ENCODE data around the gene CBLN3. TPM values are rescaled to one million over a fixed set of nuclear protein-coding genes. Genes with fewer than 3 reads are reported as not detected.

CBLN3 gene
- total RNA-seq, 2 donors from 2014 or later, result 1.8 to 2.0 TPM

DNA sequence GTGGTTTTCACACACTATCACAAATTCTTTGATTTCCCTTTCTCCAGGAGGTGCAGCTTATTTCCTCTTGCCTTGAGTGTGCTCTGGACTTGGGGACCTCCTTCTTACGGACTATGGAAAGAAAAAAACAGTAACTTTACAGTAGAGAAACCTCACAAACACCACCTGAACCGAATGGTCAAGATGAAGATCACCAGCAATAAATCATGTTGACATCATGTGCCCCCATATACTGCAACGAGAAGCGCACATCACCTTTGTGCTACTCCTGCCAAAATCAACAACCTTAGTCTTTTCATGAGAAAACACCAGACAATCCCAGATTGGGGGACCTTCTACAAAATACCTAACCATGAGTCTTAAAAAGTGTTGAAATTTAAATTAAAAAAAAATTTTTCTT, 43.9 kb downstream of the CBLN3 start:
- no peaks in the 10 kb centered on the region for H3K36me3 ChIP-seq
- TF ChIP-seq, protein P1, sequence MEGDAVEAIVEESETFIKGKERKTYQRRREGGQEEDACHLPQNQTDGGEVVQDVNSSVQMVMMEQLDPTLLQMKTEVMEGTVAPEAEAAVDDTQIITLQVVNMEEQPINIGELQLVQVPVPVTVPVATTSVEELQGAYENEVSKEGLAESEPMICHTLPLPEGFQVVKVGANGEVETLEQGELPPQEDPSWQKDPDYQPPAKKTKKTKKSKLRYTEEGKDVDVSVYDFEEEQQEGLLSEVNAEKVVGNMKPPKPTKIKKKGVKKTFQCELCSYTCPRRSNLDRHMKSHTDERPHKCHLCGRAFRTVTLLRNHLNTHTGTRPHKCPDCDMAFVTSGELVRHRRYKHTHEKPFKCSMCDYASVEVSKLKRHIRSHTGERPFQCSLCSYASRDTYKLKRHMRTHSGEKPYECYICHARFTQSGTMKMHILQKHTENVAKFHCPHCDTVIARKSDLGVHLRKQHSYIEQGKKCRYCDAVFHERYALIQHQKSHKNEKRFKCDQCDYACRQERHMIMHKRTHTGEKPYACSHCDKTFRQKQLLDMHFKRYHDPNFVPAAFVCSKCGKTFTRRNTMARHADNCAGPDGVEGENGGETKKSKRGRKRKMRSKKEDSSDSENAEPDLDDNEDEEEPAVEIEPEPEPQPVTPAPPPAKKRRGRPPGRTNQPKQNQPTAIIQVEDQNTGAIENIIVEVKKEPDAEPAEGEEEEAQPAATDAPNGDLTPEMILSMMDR (IDR thresholded peaks at IDR 0.05), result no peak
- no peak overlapping the region for H3K27ac ChIP-seq
- intact Hi-C loops (cut with DNase I), result no loop called here
- DNase-seq, result no peak
- no peaks in the 10 kb centered on the region for H3K4me1 ChIP-seq
- H3K9ac ChIP-seq (ENCODE audit: low read depth in 2 of 2, low read length in 2 of 2), result no peak overlapping the region
- no peak overlapping the region for H3K4me3 ChIP-seq
- no peaks in the 10 kb centered on the region for H3K27me3 ChIP-seq
- H3K9me3 ChIP-seq, result no peaks in the 10 kb centered on the region

DNA sequence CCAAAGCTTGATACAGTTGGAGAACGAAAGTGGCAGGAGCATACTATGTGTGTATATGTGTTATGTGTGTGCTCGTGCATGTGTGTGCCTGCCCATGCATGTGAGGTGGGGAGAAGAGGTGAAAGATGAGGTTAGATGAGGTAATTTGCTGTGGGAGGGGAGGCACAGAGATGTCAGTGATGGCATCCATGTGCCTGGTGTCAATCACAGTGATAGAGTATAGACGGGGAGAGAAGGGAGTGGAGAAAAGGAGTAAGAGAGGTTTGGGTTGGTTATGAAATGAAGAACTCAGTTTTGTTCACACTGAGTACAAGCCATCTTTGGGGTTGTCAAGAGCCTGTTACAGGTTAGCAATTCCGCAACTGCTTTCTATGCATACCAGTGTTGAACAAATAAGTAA, 45.3 kb downstream of the CBLN3 start:
- Histone ChIP-seq H3K4me1 (no peaks in the 10 kb centered on the region), H3K9me3 (no peaks in the 10 kb centered on the region), H3K36me3 (no peaks in the 10 kb centered on the region), H3K9ac (ENCODE audit: low read depth in 2 of 2, low read length in 2 of 2) (no peak overlapping the region), H3K27ac (no peak overlapping the region), H3K4me3 (no peak overlapping the region), H3K27me3 (no peaks in the 10 kb centered on the region)
- no peak for DNase-seq
- intact Hi-C loops (cut with DNase I), result no loop called here
- TF ChIP-seq, protein P1 (IDR thresholded peaks at IDR 0.05), result no peak

DNA sequence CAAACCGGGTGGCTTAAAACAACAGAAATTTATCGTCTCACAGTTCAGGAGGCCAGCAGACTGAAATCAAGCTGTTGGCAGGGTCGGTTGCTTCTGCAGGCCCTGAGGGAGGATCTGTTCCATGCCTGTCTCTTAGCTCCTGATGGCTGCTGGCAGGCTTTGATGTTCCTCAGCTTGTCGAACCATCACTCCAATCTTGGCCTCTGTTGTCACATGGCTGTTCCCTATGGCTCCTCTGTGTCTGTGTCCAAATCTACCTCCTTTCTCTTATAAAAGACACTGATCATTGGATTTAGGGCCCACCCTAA, 47.5 kb downstream of the CBLN3 start:
- H3K4me3 ChIP-seq, result no peak overlapping the region
- H3K4me1 ChIP-seq, result no peaks in the 10 kb centered on the region
- no peak overlapping the region for H3K27ac ChIP-seq
- DNase-seq, result no peak
- intact Hi-C loops (cut with DNase I), result no loop called here
- H3K36me3 ChIP-seq, result no peaks in the 10 kb centered on the region
- TF ChIP-seq, protein P1 (IDR thresholded peaks at IDR 0.05), result no peak
- H3K9ac ChIP-seq (ENCODE audit: low read depth in 2 of 2, low read length in 2 of 2), result no peak overlapping the region
- no peaks in the 10 kb centered on the region for H3K9me3 ChIP-seq
- H3K27me3 ChIP-seq, result no peaks in the 10 kb centered on the region

DNA sequence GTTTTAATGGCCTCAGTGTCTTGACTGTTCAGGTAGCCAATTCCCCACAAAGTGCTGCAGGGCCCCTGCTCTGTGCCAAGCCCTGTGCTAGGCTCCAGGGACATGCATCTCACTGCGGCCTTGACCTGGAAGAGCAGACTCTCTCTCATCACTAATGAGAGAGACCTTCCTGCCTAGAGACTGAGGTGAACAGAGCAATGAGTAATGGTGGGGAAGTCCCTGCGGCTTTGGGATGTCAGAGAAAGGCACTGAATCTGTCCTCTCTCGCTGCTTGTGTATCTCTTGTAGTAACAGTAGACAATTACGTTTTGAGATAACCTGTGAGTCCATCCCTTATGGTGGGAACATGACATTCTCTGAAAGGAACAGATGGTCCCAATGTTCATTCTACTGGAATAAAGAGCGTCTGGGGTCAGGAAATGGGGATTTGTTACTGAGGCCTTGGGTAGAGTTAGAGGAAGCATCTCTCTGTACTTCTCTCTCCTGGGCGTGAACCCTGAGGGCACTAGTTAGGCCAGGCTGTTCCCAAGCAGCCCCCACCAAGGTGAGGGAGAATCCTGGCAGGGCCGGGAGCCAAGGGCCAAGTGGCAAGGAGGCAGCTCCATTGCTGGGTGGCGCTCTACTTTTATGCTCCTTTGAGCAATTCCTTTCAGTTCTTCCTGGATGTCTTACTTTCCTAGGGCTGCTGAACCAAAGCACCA, 48.0 kb downstream of the CBLN3 start:
- intact Hi-C loops (cut with DNase I), result no loop called here
- H3K9ac ChIP-seq (ENCODE audit: low read depth in 2 of 2, low read length in 2 of 2), result no peak overlapping the region
- no peak overlapping the region for H3K27ac ChIP-seq
- no peak for DNase-seq
- no peak overlapping the region for H3K4me3 ChIP-seq
- no peaks in the 10 kb centered on the region for H3K4me1 ChIP-seq
- no peaks in the 10 kb centered on the region for H3K9me3 ChIP-seq
- no peaks in the 10 kb centered on the region for H3K36me3 ChIP-seq
- TF ChIP-seq, protein P1 (IDR thresholded peaks at IDR 0.05), result no peak
- no peaks in the 10 kb centered on the region for H3K27me3 ChIP-seq

DNA sequence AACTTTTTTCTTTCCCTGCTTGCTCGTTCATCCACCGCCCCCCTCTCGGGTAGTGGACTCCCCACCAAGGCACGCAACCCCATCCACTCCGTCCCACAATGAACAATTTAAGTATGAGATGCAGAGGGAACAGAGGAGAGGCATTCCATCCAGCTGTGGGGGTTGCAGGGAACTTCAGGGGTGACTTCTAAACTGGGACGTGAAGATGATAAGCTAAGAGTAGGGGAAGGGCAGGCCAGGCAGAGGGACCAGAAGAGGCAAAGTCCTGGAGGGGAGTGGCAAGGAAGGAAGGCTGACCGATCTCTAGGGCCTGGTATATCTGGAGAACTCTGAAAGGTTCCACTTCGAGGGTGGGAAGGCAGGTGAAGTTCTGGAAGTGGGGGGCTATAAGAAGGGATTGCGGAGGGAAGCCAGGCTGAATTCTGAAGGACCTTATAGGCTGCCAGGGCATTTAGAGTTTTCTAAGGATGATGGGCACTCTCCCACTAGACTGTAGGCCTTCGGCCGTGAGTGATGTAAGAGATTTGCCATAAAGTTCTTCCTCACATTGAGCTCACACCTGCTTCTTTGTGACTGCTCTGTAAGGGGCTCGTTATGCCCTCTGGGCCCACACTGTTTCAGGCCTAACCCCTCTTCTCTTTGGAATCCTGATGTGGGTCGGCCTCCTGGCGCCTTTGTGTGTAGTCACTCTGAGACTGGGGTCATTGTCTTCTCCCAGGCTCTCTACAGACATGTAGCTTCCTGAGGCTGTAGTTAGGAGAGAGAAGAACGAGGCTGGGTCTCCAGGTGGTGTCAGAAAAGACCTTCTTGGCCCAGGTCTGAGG, 49.3 kb downstream of the CBLN3 start:
- DNase-seq, result no peak
- TF ChIP-seq, protein P1 (IDR thresholded peaks at IDR 0.05), result no peak
- Histone ChIP-seq H3K4me3 (no peak overlapping the region), H3K4me1 (no peaks in the 10 kb centered on the region), H3K9me3 (no peaks in the 10 kb centered on the region), H3K27me3 (no peaks in the 10 kb centered on the region), H3K36me3 (no peaks in the 10 kb centered on the region), H3K27ac (no peak overlapping the region), H3K9ac (ENCODE audit: low read depth in 2 of 2, low read length in 2 of 2) (no peak overlapping the region)
- intact Hi-C loops (cut with DNase I), result no loop called here
